ENCODE results near the gene TMEM179.

DNA sequence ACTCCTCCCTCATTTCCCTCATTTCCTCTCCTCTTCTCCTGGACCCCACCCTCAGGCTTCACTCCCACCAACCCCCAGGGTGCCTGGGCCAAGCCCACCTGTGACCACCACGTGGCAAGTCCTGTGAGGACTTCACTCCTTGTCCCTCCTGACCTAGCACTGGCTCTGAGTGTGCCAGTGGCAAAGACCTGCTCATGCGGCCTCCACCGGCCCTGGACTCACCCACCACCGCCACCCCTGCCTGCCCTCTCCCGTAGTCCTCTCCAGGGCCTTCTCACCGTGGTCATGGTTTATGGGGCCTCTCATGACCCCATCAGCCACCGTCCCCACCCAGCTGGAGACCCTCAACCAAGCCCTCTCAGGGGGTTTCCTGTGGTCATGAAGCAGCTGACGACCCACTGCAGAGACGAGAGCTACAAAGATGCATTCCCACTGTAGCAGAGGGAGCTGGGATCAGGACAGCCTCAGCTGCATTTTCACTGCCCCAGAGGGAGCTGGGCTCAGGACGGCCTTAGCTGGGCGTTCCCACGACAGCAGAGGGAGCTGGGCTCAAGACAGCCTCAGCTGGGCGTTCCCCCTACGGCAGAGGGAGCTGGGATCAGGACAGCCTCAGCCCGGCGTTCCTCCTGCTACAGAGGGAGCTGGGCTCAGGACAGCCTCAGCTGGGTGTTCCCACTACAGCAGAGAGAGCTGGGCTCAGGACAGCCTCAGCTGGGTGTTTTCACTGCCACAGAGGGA is 28.2 kb downstream of the TMEM179 start:
- TF ChIP-seq, protein P1, sequence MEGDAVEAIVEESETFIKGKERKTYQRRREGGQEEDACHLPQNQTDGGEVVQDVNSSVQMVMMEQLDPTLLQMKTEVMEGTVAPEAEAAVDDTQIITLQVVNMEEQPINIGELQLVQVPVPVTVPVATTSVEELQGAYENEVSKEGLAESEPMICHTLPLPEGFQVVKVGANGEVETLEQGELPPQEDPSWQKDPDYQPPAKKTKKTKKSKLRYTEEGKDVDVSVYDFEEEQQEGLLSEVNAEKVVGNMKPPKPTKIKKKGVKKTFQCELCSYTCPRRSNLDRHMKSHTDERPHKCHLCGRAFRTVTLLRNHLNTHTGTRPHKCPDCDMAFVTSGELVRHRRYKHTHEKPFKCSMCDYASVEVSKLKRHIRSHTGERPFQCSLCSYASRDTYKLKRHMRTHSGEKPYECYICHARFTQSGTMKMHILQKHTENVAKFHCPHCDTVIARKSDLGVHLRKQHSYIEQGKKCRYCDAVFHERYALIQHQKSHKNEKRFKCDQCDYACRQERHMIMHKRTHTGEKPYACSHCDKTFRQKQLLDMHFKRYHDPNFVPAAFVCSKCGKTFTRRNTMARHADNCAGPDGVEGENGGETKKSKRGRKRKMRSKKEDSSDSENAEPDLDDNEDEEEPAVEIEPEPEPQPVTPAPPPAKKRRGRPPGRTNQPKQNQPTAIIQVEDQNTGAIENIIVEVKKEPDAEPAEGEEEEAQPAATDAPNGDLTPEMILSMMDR (IDR thresholded peaks at IDR 0.05): no peak
- TF ChIP-seq POLR2AphosphoS5 (IDR thresholded peaks at IDR 0.05): no peak
